SK-MEL-5 (cell line): ENCODE data around the gene KDM5C. TPM values are rescaled to one million over a fixed set of nuclear protein-coding genes. Genes with fewer than 3 reads are reported as not detected.
"Not testable (repeated sequence)": the region's sequence is repeated elsewhere in the genome, so short reads cannot be mapped to it uniquely, and the experiment has no call there.

Experiments
- DNase-seq: peaks from one replicate; pipeline ENCODE4 v3.0.0-alpha.2; 2016; ENCODE audit warnings: low read depth, low spot score
- in situ Hi-C: cut with HindIII; loops from 2 replicates; pipeline ENCODE4 v1.10.0; 2016; ENCODE audit warnings: low sequenced_read_pairs, high pct_unique_total_duplicates, low pct_unique_long_range_greater_than_20kb
- total RNA-seq: library from RNA; depleted of rRNA; stranded (reverse); fragments of >200 nt; shearing (Covaris generic); gene quantifications from 2 replicates; pipeline ENCODE4 v1.2.3, GENCODE V29; 2014

KDM5C gene
- total RNA-seq, 1 experiment from 2014 or later = 61.9 TPM

GRCh38 chrX:53223955-53224859, 800 bp downstream of the KDM5C start:
- DNase-seq = no peak

DNA sequence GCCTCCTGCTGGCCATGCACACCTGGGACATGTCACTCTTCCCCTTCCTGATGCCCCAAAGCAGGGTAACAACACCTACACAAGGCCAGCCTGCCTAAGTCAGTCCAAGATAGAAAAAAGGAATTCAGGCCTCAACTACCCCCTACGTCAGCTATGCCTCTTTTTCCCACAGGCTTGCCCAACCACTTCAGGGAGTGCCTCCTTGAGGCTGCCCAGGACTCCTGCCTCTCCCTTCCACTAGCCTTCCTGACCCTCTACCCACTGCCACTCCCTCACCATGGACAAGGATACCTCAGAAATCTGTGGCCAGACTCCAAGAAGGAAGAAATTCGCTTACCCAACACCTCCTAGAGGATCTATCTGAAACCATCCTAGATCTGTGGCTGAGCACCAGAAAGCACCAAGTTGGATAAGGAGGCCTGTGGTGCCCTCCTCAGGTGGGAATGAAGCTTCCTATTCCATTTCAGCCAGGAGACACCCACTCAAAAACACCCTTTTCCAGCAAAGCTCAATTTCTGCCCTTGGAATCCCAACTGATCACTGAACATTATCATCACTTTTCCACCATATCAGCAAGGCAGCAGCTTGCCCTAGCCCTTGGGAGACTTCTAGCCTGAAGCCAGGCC, 1.8 kb downstream of the KDM5C start:
- peak; percentile 5 for DNase-seq
- in situ Hi-C loops = no loop called here

More at GRCh38 chrX:53223955-53224859, 800 bp downstream of the KDM5C start:
- in situ Hi-C loops = no loop called here

- DNase-seq = no peak
- in situ Hi-C loops = no loop called here
Observed at GRCh38 chrX:53211391-53211978, 13.5 kb downstream of the KDM5C start.

- in situ Hi-C loops = no loop called here
- no peak for DNase-seq
Observed at GRCh38 chrX:53196678-53197077, 28.3 kb downstream of the KDM5C start.

GRCh38 chrX:53195401-53195800, 29.6 kb downstream of the KDM5C start:
- DNase-seq = no peak
- in situ Hi-C loops = no loop called here

DNA sequence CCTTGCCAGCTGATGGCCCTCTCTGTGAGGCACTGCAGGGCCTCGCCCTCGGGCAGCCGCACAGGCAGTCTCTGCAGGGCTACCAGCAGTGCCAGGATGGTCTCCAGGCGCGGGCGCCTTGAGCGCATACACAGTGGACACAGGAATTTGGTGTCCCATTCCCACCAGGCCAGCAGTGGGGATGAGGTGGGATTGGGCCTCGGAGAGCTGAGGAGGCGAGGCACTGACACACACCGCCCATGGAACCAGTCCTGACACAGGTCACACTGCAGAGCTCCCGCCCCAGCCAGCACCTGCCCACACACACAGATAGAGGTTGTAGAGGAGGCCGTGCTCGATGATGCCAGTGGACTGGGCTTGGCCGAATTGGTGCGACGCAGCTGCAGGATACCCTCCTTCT, 30.7 kb downstream of the KDM5C start:
- in situ Hi-C loops = no loop called here
- DNase-seq = no peak

GRCh38 chrX:53193093-53193492, 31.9 kb downstream of the KDM5C start:
- in situ Hi-C loops = no loop called here
- DNase-seq = no peak

DNA sequence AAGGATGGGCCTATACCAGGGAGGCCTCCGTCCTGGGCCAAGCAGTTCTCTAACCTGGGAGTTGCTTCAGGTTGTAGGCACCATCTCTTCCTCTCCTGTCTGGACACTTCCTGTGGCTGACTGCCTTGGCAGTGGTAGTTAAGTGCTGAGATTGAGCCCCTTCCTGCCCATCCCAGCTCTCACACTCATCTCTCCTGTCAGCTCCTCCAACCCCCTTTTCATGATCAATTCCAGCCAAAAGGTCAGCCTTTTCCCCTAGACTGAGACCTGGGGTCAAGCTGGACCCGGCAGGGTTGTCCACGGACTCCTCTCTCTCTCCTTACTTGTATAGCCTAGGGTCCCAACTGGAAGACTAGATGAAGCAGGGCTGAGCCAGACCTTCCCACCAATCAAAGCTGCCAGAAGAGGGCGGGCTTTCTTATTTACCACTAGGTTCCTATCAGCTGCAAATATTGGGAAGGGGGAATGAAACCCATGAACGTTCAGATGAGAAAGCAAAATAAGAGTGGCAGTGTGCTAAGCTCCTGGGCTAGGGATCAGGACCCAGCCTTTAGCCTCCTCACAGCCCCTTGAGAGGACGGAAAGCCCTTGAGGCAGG, 34.5 kb downstream of the KDM5C start:
- in situ Hi-C loops = no loop called here
- DNase-seq = peak; percentile 52

- DNase-seq = no peak
- in situ Hi-C loops = no loop called here
Observed at GRCh38 chrX:53188763-53189162, 36.2 kb downstream of the KDM5C start.

GRCh38 chrX:53186351-53186750, 38.7 kb downstream of the KDM5C start:
- in situ Hi-C loops = no loop called here
- no peak for DNase-seq

- DNase-seq = no peak
- in situ Hi-C loops = no loop called here
Observed at GRCh38 chrX:53184836-53185235, 40.2 kb downstream of the KDM5C start.

- in situ Hi-C loops = no loop called here
- peak; percentile 4 for DNase-seq
Observed at GRCh38 chrX:53171356-53171755, 53.7 kb downstream of the KDM5C start.

GRCh38 chrX:53166103-53166502, 58.9 kb downstream of the KDM5C start:
- DNase-seq = no peak
- in situ Hi-C loops = no loop called here

DNA sequence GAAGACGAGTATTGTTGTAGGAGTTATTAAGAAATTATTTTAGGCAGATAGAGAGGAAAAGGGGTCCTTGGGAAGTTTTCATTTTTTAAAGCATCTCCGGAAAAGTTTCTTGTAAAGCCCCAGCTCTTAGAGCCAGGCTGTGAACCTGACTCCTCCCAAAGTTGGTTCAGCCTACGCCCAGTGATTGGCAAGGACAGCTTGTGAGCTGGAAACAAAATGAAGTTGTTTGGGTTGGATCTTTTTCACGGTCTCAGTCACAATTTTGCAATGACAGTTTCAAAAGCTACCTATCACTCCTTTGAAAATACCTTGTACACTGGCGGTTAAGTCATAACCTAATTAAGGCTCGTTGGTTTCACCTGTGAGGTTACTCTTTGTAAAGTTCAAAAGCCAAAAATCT, 60.4 kb downstream of the KDM5C start:
- DNase-seq, in situ Hi-C loops: not testable (repeated sequence)

DNA sequence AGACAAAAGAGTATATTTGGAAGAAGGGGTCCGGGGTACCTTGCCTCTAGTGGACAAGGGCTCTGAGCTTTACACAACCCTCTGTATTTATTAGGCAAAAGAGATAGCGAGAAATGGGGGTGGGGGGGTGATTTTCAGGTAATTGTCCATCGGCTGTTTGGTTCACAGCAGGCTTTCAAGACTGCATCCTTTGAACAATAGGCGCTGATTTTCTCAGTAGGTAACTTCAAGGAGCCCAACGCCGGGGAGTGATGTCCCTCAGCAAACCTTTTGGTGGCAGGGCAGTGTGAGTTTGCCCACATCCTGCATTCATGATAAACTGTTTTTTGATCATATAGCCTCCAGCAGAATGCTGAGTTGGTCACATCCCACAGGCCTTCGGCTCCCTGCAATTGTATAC, 61.6 kb downstream of the KDM5C start:
- in situ Hi-C loops = no loop called here
- no peak for DNase-seq

- no peak for DNase-seq
- in situ Hi-C loops = no loop called here
Observed at GRCh38 chrX:53160297-53160983, 64.6 kb downstream of the KDM5C start.

- in situ Hi-C loops = no loop called here
- no peak for DNase-seq
Observed at GRCh38 chrX:53159184-53159583, 65.8 kb downstream of the KDM5C start.

DNA sequence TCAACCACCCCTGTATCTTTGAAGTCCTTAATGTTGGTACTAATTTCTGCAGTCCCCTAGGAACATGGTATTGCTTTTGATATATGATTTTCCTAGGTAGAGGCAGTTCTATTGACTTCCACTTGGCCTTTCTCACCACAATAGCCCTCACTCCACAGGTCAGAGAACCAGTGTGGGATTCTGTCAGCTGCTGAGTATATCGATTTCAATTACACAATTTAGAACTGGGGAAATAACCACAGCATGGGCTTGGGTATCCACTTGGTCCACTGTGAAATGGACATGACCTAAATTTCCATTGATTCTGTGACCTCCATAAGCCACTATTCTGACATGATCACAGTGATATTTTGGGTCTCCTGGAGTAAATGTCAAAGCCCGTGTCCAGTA, 68.8 kb downstream of the KDM5C start:
- in situ Hi-C loops = no loop called here
- DNase-seq = no peak
